Measurements from ENCODE around the gene UGT1A3.

DNA sequence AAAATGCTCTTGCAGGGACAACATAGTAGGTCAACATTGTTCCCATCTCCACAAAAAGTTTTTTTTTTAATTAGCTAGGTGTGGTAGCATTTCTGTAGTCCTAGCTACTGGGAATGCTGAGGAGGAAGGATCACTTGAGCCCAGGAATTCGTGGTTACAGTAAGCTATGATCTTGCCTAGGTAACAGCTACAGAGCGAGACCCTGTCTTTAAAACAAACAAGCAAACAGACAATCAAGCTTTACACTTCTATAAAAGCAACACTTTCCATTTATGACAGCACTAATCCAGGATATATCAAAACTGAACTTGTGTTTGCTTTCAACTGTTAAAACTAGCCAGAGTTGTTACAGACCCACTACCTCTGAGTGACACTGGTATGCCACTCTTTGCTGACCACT, 12.0 kb downstream of the UGT1A3 start:
- no peak for TF ChIP-seq CTCF (IDR thresholded peaks at IDR 0.05; ENCODE audit: insufficient read depth, low read length, poor library complexity, severe bottlenecking)
- no peak for TF ChIP-seq EZH2phosphoT487 (conservative IDR thresholded peaks at IDR 0.05; ENCODE audit: low read length)
